Measurements from ENCODE around the gene CTCF.

DNA sequence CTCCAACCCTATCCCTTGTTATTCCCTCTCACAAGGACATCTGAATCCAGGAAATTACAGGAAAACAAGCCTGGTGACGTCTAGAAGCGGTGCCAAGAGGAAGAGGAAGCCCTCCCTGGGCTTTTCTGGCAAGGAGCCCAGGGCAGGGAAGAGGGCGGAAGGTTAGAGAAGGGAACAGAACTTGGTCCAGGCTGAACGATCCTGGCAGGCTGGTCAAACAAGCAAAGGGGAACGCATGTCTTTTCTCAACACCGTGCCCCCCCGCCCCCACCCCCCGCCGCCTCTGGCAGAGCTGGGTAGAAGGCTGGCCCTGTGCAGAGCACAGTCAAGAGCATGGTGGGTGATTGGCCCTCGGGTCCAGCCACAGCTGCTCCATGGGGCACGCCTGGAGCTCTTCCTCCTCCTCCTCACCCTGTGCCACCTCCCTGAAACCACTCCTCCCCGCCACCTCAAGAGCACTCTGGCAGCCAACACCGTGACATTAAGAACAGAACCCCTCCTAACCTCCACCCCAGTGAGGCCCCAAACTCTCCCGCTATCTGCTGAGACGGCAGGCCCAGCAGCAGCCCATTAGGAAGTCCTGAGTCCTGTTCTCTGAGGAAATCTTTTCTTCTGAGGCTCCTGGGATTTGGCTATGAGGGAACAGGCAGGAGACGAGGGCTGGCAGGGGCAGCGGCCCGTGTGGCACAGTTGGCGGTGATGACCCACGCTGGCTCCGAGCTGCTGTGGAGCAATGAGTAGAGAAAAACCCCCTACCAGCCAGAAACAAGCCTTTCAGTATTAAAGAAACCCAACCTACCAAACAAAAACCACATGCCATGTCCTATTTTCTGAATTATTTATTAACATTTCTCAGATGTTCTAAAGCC, 111.6 kb downstream of the CTCF start:
- TF ChIP-seq EZH2 (IDR thresholded peaks at IDR 0.05; ENCODE audit: low read depth, unreplicated experiment) (no peak), JUNB (IDR thresholded peaks at IDR 0.05; ENCODE audit: unreplicated experiment) (no peak), ETS1 (IDR thresholded peaks at IDR 0.05) (no peak), CREB1 (CRISPR knock-in tag; IDR thresholded peaks at IDR 0.05; ENCODE audit: low read depth) (no peak), POLR2AphosphoS5 (IDR thresholded peaks at IDR 0.05; ENCODE audit: low read depth) (no peak)
- TF ChIP-seq, protein P1, sequence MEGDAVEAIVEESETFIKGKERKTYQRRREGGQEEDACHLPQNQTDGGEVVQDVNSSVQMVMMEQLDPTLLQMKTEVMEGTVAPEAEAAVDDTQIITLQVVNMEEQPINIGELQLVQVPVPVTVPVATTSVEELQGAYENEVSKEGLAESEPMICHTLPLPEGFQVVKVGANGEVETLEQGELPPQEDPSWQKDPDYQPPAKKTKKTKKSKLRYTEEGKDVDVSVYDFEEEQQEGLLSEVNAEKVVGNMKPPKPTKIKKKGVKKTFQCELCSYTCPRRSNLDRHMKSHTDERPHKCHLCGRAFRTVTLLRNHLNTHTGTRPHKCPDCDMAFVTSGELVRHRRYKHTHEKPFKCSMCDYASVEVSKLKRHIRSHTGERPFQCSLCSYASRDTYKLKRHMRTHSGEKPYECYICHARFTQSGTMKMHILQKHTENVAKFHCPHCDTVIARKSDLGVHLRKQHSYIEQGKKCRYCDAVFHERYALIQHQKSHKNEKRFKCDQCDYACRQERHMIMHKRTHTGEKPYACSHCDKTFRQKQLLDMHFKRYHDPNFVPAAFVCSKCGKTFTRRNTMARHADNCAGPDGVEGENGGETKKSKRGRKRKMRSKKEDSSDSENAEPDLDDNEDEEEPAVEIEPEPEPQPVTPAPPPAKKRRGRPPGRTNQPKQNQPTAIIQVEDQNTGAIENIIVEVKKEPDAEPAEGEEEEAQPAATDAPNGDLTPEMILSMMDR (conservative IDR thresholded peaks at IDR 0.05; ENCODE audit: low read depth in 2 of 2): no peak
- TF ChIP-seq, protein P2, sequence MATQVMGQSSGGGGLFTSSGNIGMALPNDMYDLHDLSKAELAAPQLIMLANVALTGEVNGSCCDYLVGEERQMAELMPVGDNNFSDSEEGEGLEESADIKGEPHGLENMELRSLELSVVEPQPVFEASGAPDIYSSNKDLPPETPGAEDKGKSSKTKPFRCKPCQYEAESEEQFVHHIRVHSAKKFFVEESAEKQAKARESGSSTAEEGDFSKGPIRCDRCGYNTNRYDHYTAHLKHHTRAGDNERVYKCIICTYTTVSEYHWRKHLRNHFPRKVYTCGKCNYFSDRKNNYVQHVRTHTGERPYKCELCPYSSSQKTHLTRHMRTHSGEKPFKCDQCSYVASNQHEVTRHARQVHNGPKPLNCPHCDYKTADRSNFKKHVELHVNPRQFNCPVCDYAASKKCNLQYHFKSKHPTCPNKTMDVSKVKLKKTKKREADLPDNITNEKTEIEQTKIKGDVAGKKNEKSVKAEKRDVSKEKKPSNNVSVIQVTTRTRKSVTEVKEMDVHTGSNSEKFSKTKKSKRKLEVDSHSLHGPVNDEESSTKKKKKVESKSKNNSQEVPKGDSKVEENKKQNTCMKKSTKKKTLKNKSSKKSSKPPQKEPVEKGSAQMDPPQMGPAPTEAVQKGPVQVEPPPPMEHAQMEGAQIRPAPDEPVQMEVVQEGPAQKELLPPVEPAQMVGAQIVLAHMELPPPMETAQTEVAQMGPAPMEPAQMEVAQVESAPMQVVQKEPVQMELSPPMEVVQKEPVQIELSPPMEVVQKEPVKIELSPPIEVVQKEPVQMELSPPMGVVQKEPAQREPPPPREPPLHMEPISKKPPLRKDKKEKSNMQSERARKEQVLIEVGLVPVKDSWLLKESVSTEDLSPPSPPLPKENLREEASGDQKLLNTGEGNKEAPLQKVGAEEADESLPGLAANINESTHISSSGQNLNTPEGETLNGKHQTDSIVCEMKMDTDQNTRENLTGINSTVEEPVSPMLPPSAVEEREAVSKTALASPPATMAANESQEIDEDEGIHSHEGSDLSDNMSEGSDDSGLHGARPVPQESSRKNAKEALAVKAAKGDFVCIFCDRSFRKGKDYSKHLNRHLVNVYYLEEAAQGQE (IDR thresholded peaks at IDR 0.05; ENCODE audit: unreplicated experiment): no peak
